Activated T-helper 2 cell treated with anti-CD3 and anti-CD28 coated beads, Interferon-gamma antibody, Interleukin-2, Interleukin-4, amounts not matched to agents 10 μg/mL and 5 μg/mL and 100 μg/mL, durations not matched to agents 14 hours and 24 hours and 36 hours (primary cell): ENCODE results near the gene ASB16. TPM values are rescaled to one million over a fixed set of nuclear protein-coding genes. Genes with fewer than 3 reads are reported as not detected.

Experiments
- DNase-seq: peaks from one replicate; pipeline ENCODE4 v3.0.0; 2021; ENCODE audit warnings: low spot score
- H3K27ac Mint-ChIP-seq: one replicate; pipeline ENCODE4 v1.8.0; 2021; ENCODE audit warnings: mixed read lengths
- H3K27me3 Mint-ChIP-seq: one replicate; pipeline ENCODE4 v1.8.0; 2021; ENCODE audit warnings: low read depth, mixed read lengths
- H3K36me3 Mint-ChIP-seq: one replicate; pipeline ENCODE4 v1.8.0; 2021; ENCODE audit warnings: low read depth, mixed read lengths
- H3K4me1 Mint-ChIP-seq: one replicate; pipeline ENCODE4 v1.8.0; 2021; ENCODE audit warnings: low read depth, mixed read lengths
- H3K4me3 Mint-ChIP-seq: one replicate; pipeline ENCODE4 v1.8.0; 2021; ENCODE audit warnings: low read depth, mild to moderate bottlenecking, moderate library complexity, mixed read lengths
- H3K9me3 Mint-ChIP-seq: one replicate; pipeline ENCODE4 v1.8.0; 2021; ENCODE audit warnings: mixed read lengths
- intact Hi-C: fragments of 100-400 bp; cut with micrococcal nuclease; formaldehyde crosslinking; loops from one replicate; pipeline ENCODE4 v1.15.1; 2023
- total RNA-seq: library from RNA; stranded (reverse); gene quantifications from 2 replicates; pipeline ENCODE4 v1.2.3, GENCODE V29; 2022

The ASB16 gene
- total RNA-seq, 1 donor from 2014 or later = 0.59 TPM

- peaks cover 31% of the 10 kb centered on the region for H3K4me1 Mint-ChIP-seq
- H3K9me3 Mint-ChIP-seq = no peaks in the 10 kb centered on the region
- peak within 1 kb of the TSS; percentile 97 for H3K27ac Mint-ChIP-seq
- H3K4me3 Mint-ChIP-seq = peak within 1 kb of the TSS; percentile 98
- H3K27me3 Mint-ChIP-seq = no peaks in the 10 kb centered on the region
- intact Hi-C loops = loop anchor here (1.0 kb wide), 2 partner anchors 14 to 45 kb away; partner anchors contain the start of gene HROB
- peaks cover 39% of the 10 kb centered on the region for H3K36me3 Mint-ChIP-seq
- peak; percentile 99 for DNase-seq
These were observed 16.0 kb downstream of the ASB16 start, which contains the start of gene TMUB2 for GRCh38 chr17:44186307-44187130. TSS of gene TMUB2 (plus strand) at chr17:44186972. CDS start at chr17:44187709, 737 bp downstream.

- Mint-ChIP-seq H3K4me1 (peaks cover 26% of the 10 kb centered on the region), H3K36me3 (peaks cover 35% of the 10 kb centered on the region), H3K27me3 (no peaks in the 10 kb centered on the region), H3K4me3 (peak overlapping the region; percentile 98), H3K27ac (peak overlapping the region; percentile 97), H3K9me3 (no peaks in the 10 kb centered on the region)
- DNase-seq = no peak
- intact Hi-C loops = no loop called here
These were observed 16.8 kb downstream of the ASB16 start for GRCh38 chr17:44187131-44187899.

GRCh38 chr17:44188576-44189403, 18.3 kb downstream of the ASB16 start:
- Mint-ChIP-seq H3K27ac (no peak overlapping the region), H3K4me3 (peak overlapping the region; percentile 98), H3K36me3 (peaks cover 33% of the 10 kb centered on the region), H3K9me3 (no peaks in the 10 kb centered on the region), H3K27me3 (no peaks in the 10 kb centered on the region), H3K4me1 (peaks cover 24% of the 10 kb centered on the region)
- DNase-seq = no peak
- intact Hi-C loops = no loop called here

GRCh38 chr17:44190481-44190880, 20.0 kb downstream of the ASB16 start:
- no peaks in the 10 kb centered on the region for H3K27me3 Mint-ChIP-seq
- peak overlapping the region; percentile 23 for H3K4me3 Mint-ChIP-seq
- no peak overlapping the region for H3K27ac Mint-ChIP-seq
- intact Hi-C loops = no loop called here
- peaks cover 40% of the 10 kb centered on the region for H3K36me3 Mint-ChIP-seq
- H3K4me1 Mint-ChIP-seq = peaks cover 15% of the 10 kb centered on the region
- DNase-seq = no peak
- no peaks in the 10 kb centered on the region for H3K9me3 Mint-ChIP-seq

- DNase-seq = no peak
- intact Hi-C loops = no loop called here
- H3K9me3 Mint-ChIP-seq = no peaks in the 10 kb centered on the region
- H3K36me3 Mint-ChIP-seq = peaks cover 46% of the 10 kb centered on the region
- H3K27me3 Mint-ChIP-seq = no peaks in the 10 kb centered on the region
- H3K4me1 Mint-ChIP-seq = peaks cover 15% of the 10 kb centered on the region
- H3K27ac Mint-ChIP-seq = peak overlapping the region; percentile 29
- no peak overlapping the region for H3K4me3 Mint-ChIP-seq
These were observed 20.9 kb downstream of the ASB16 start for GRCh38 chr17:44191369-44191768.

- Mint-ChIP-seq H3K36me3 (peaks cover 52% of the 10 kb centered on the region), H3K27ac (no peak overlapping the region)
These were observed 21.5 kb downstream of the ASB16 start for GRCh38 chr17:44191941-44192496.

GRCh38 chr17:44192750-44193149, 22.2 kb downstream of the ASB16 start:
- peaks cover 60% of the 10 kb centered on the region for H3K36me3 Mint-ChIP-seq
- H3K4me3 Mint-ChIP-seq = no peak overlapping the region
- no peaks in the 10 kb centered on the region for H3K27me3 Mint-ChIP-seq
- no peaks in the 10 kb centered on the region for H3K9me3 Mint-ChIP-seq
- no peak overlapping the region for H3K27ac Mint-ChIP-seq
- H3K4me1 Mint-ChIP-seq = peaks cover 20% of the 10 kb centered on the region
- intact Hi-C loops = no loop called here
- no peak for DNase-seq

More at GRCh38 chr17:44191941-44192496, 21.5 kb downstream of the ASB16 start:
- Mint-ChIP-seq H3K4me3 (no peak overlapping the region), H3K27me3 (no peaks in the 10 kb centered on the region), H3K9me3 (no peaks in the 10 kb centered on the region), H3K4me1 (peaks cover 18% of the 10 kb centered on the region)
- no peak for DNase-seq
- intact Hi-C loops = no loop called here

- no peaks in the 10 kb centered on the region for H3K9me3 Mint-ChIP-seq
- H3K4me3 Mint-ChIP-seq = no peak overlapping the region
- peaks cover 67% of the 10 kb centered on the region for H3K36me3 Mint-ChIP-seq
- intact Hi-C loops = no loop called here
- no peak overlapping the region for H3K27ac Mint-ChIP-seq
- no peak for DNase-seq
- H3K27me3 Mint-ChIP-seq = no peaks in the 10 kb centered on the region
- peaks cover 19% of the 10 kb centered on the region for H3K4me1 Mint-ChIP-seq
These were observed 23.0 kb downstream of the ASB16 start for GRCh38 chr17:44193326-44194084.

GRCh38 chr17:44197107-44197506, 26.6 kb downstream of the ASB16 start:
- Mint-ChIP-seq H3K27ac (no peak overlapping the region), H3K9me3 (no peaks in the 10 kb centered on the region), H3K27me3 (no peaks in the 10 kb centered on the region), H3K4me3 (peak overlapping the region; percentile 39), H3K4me1 (peaks cover 26% of the 10 kb centered on the region), H3K36me3 (peaks cover 46% of the 10 kb centered on the region)
- intact Hi-C loops = no loop called here
- no peak for DNase-seq

- peak overlapping the region; percentile 88 for H3K4me3 Mint-ChIP-seq
- H3K27me3 Mint-ChIP-seq = no peaks in the 10 kb centered on the region
- H3K27ac Mint-ChIP-seq = peak overlapping the region; percentile 80
- no peaks in the 10 kb centered on the region for H3K9me3 Mint-ChIP-seq
- DNase-seq = peak; percentile 64
- intact Hi-C loops = no loop called here
- H3K4me1 Mint-ChIP-seq = peaks cover 32% of the 10 kb centered on the region
- peaks cover 46% of the 10 kb centered on the region for H3K36me3 Mint-ChIP-seq
These were observed 27.6 kb downstream of the ASB16 start for GRCh38 chr17:44197980-44198720.
